Measurements from ENCODE around the gene COL4A6. TPM values are rescaled to one million over a fixed set of nuclear protein-coding genes. Genes with fewer than 3 reads are reported as not detected.

Gene COL4A6
- total and polyA plus RNA-seq, 2 donors (not counting 3 experiments of a cell fraction or from before 2014, with no cell fraction given): 0.49 to 0.62 TPM

DNA sequence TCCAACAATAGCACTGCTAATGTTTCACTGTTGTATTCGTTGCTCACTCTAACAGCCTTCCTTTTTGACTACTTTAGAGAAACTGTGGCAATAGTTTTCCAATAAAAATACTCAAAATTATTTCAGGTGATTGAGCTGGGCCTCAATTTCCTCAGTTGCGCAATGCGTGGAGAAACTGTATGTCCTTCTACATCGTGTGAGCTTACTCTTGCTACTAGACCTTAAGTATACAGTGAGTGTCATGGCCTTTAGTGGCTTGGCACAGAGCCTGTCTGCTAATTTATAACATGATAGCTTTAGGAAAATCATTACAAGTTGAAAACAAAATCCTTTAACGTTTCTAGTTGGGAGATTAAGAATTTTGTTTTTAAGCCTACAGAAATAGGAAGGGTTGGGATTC, 114.5 kb downstream of the COL4A6 start:
- no peaks in the 10 kb centered on the region for H3K36me3 ChIP-seq (ENCODE audit: control insufficient read depth in 2 of 2, extremely low read depth in 1 of 2, insufficient read depth in 2 of 2, low read length in 2 of 2)
- no peak overlapping the region for H3K4me2 ChIP-seq (ENCODE audit: insufficient read depth, low read length)
- dilution Hi-C loops (cut with MboI; ENCODE audit: extremely low pct_ligation_motif_present, low sequenced_read_pairs): no loop called here
- CTCF ChIA-PET: no interaction called here
- H3K27ac ChIP-seq (ENCODE audit: insufficient read depth, low read depth, low read length): no peak overlapping the region
- H3K4me3 ChIP-seq (replicated peaks in 1 of 3; ENCODE audit: insufficient read depth in 1 of 3, low read depth in 1 of 3, low read length in 3 of 3): no peak overlapping the region
- POLR2A ChIA-PET: no interaction called here
- FAIRE-seq (no peak), DNase-seq (ENCODE audit: low read depth, low spot score) (no peak)
- H3K27me3 ChIP-seq (ENCODE audit: control insufficient read depth in 2 of 2, insufficient read depth in 2 of 2, low read length in 2 of 2): no peaks in the 10 kb centered on the region
- H2AFZ ChIP-seq (ENCODE audit: low read depth, low read length): no peak overlapping the region
- intact Hi-C loops (cut with micrococcal nuclease): no loop called here
- no peaks in the 10 kb centered on the region for H3K79me2 ChIP-seq (ENCODE audit: control insufficient read depth, insufficient read depth, low read length)
- TF ChIP-seq POLR2A (IDR thresholded peaks at IDR 0.05; ENCODE audit: low read depth, low read length) (no peak), FOS (IDR thresholded peaks at IDR 0.05; ENCODE audit: borderline replicate concordance, insufficient read depth, low read length) (no peak), EZH2 (IDR thresholded peaks at IDR 0.05; ENCODE audit: borderline replicate concordance, low read depth, low read length, severe bottlenecking) (no peak), MYC (IDR thresholded peaks at IDR 0.05; ENCODE audit: low read depth, low read length) (no peak), JUN (IDR thresholded peaks at IDR 0.05; ENCODE audit: borderline replicate concordance, insufficient read depth, insufficient read length, low read depth) (no peak), POLR2AphosphoS5 (IDR thresholded peaks at IDR 0.05; ENCODE audit: insufficient read depth, low read depth, low read length) (no peak), GATA2 (IDR thresholded peaks at IDR 0.05; ENCODE audit: insufficient read depth, insufficient read length, low read depth, low read length) (no peak)
- TF ChIP-seq, protein P1, sequence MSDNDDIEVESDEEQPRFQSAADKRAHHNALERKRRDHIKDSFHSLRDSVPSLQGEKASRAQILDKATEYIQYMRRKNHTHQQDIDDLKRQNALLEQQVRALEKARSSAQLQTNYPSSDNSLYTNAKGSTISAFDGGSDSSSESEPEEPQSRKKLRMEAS (IDR thresholded peaks at IDR 0.05; ENCODE audit: insufficient read depth, insufficient read length): no peak
- TF ChIP-seq, protein P2, sequence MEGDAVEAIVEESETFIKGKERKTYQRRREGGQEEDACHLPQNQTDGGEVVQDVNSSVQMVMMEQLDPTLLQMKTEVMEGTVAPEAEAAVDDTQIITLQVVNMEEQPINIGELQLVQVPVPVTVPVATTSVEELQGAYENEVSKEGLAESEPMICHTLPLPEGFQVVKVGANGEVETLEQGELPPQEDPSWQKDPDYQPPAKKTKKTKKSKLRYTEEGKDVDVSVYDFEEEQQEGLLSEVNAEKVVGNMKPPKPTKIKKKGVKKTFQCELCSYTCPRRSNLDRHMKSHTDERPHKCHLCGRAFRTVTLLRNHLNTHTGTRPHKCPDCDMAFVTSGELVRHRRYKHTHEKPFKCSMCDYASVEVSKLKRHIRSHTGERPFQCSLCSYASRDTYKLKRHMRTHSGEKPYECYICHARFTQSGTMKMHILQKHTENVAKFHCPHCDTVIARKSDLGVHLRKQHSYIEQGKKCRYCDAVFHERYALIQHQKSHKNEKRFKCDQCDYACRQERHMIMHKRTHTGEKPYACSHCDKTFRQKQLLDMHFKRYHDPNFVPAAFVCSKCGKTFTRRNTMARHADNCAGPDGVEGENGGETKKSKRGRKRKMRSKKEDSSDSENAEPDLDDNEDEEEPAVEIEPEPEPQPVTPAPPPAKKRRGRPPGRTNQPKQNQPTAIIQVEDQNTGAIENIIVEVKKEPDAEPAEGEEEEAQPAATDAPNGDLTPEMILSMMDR (IDR thresholded peaks at IDR 0.05; ENCODE audit: extremely low read depth in 1 of 2, insufficient read depth in 1 of 2, low read depth in 1 of 2, low read length in 2 of 2): no peak
- H3K9ac ChIP-seq (replicated peaks; ENCODE audit: extremely low read depth, insufficient read depth, low read length): no peak overlapping the region
- H3K9me3 ChIP-seq (replicated peaks; ENCODE audit: control insufficient read depth, insufficient read depth, low read length): no peaks in the 10 kb centered on the region
- H3K9me1 ChIP-seq (replicated peaks; ENCODE audit: control insufficient read depth, extremely low read depth, insufficient read depth, low read length): no peaks in the 10 kb centered on the region
- H4K20me1 ChIP-seq (replicated peaks; ENCODE audit: control insufficient read depth, extremely low read depth, insufficient read depth, low read length): no peaks in the 10 kb centered on the region
- no peaks in the 10 kb centered on the region for H3K4me1 ChIP-seq (ENCODE audit: control insufficient read depth, extremely low read depth, insufficient read depth, low read length)
- BruUV-seq (replicated peaks): no TSS peak

Measured in endothelial cell of umbilical vein (primary cell).